HL-60 (cell line): ENCODE results near the gene MT2A.

Experiments
- DNase-seq, 2 experiments: peaks; one replicate each; pipeline ENCODE4 v3.0.0-alpha.2; 2010 to 2020; ENCODE audit warnings: low read depth in 1 of 2, low spot score in 1 of 2
- H3K27ac ChIP-seq: fragments of 250-450 bp; sonication (Bioruptor Pico); replicated peaks from 2 replicates; pipeline ENCODE4 v1.5.1; 2020; ENCODE audit warnings: mild to moderate bottlenecking, moderate library complexity
- H3K27me3 ChIP-seq: fragments of 250-450 bp; sonication (Bioruptor Pico); 2 replicates; pipeline ENCODE4 v1.5.1; 2021; ENCODE audit warnings: mild to moderate bottlenecking, moderate library complexity; ENCODE audit not compliant: insufficient read depth, poor library complexity, severe bottlenecking
- H3K4me3 ChIP-seq: replicated peaks from 2 replicates; pipeline ENCODE4 v1.5.1; 2011; ENCODE audit warnings: mild to moderate bottlenecking, control low read depth, low read length; ENCODE audit not compliant: insufficient read depth
- CTCF ChIP-seq: IDR thresholded peaks from one replicate; pipeline ENCODE4 v1.5.1; 2011; ENCODE audit warnings: low read length, control low read depth, inconsistent platforms; ENCODE audit not compliant: insufficient read depth
- GABPA ChIP-seq: IDR thresholded peaks from 2 replicates; pipeline ENCODE4 v1.6.1; 2012; ENCODE audit warnings: low read depth
- POLR2AphosphoS5 ChIP-seq: IDR thresholded peaks from 2 replicates; pipeline ENCODE4 v1.6.1; 2012; ENCODE audit warnings: low read depth
- REST ChIP-seq: IDR thresholded peaks from 2 replicates; pipeline ENCODE4 v1.6.1; 2012; ENCODE audit warnings: low read depth; ENCODE audit not compliant: insufficient replicate concordance
- SPI1 ChIP-seq: IDR thresholded peaks from 2 replicates; pipeline ENCODE4 v1.6.1; 2012; ENCODE audit warnings: low read depth, mild to moderate bottlenecking, borderline replicate concordance

The MT2A gene

DNA sequence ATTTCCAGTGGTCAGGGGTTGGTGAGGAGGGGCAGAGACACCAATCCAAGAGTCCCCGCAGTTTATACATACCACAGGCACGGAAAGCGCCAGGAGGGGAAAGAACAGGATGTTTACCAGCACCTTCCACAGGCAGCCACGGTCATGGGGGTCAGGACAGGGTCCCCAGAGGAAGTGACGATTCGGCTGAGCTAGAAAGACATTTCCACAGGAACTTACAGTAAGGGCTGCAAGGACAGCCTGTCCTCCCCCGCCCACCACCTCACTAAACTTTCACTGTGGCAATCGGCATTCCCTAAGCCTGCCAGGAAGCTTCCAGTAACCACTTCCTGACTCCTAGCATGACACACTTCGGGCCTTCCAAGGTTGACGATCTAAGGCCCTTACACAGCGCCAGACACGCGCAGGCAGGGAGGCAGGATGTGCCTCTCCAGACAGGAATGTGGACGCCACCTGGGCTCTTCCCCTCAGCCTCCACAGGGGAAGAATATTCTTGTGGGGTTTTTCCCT lies 1.2 kb upstream of the MT2A start:
- no peak overlapping the region for H3K27ac ChIP-seq
- TF ChIP-seq REST (no peak), CTCF (no peak), SPI1 (no peak), POLR2AphosphoS5 (no peak), GABPA (no peak)
- H3K4me3 ChIP-seq, result no peak overlapping the region
- no peaks in the 10 kb centered on the region for H3K27me3 ChIP-seq
- DNase-seq, result no peak

- TF ChIP-seq CTCF (no peak), GABPA (no peak), REST (no peak), POLR2AphosphoS5 (no peak), SPI1 (no peak)
- H3K4me3 ChIP-seq, result peak overlapping the region; percentile 32; the same call in 1 of the 2 replicates
- peak overlapping the region; percentile 67 for H3K27ac ChIP-seq
- H3K27me3 ChIP-seq, result no peaks in the 10 kb centered on the region
- no peak for DNase-seq
Measured at GRCh38 chr16:56607675-56608042, 725 bp upstream of the MT2A start.

DNA sequence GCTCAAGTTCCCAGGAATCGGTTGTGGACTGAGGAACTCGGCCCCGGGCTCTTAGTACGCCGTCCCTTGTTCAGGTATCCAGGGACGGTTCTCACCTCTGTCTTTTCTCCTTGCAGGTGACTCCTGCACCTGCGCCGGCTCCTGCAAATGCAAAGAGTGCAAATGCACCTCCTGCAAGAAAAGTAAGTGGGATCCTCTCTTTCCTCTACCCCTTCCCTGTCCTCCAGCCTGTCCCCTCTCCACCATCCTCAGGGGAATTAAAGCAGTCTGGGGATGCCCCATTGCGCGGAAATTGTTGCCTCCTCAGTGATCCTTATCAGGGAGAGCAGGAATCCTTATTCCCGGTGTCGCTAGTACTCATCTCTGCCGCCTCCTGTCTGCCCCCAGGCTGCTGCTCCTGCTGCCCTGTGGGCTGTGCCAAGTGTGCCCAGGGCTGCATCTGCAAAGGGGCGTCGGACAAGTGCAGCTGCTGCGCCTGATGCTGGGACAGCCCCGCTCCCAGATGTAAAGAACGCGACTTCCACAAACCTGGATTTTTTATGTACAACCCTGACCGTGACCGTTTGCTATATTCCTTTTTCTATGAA lies 585 bp downstream of the MT2A start:
- H3K27me3 ChIP-seq, result no peaks in the 10 kb centered on the region
- peak overlapping the region; percentile 69 for H3K27ac ChIP-seq

DNA sequence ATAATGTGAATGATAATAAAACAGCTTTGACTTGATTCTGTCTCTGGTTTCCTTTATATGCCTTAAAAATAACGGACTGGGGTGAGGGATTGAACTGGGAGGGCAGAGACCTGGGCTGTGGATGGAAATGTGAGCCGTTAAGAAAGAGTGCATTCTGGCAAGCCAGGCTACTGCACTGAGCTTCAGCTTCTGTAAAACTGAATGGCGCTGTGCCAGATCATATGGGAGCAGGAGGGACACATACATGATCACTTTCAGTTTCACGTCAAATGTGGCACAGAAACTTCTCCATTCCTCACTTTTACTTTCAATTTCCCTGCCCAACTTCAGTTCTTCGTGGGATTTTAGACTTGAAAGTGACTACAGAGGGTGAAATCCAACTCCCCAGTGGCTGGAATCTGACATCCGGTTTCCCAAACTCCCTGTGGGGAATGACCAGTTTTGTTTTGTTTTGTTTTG lies 1.1 kb downstream of the MT2A start:
- H3K4me3 ChIP-seq, result peak overlapping the region; percentile 60
- peak in 1 of 2 experiments; percentile 95 for DNase-seq
- TF ChIP-seq CTCF (no peak), GABPA (no peak), POLR2AphosphoS5 (peak; percentile 64), SPI1 (no peak)
- peak overlapping the region; percentile 69 for H3K27ac ChIP-seq
- H3K27me3 ChIP-seq, result no peaks in the 10 kb centered on the region

More for the DNA sequence above, 585 bp downstream of the MT2A start:
- TF ChIP-seq SPI1 (no peak), GABPA (no peak)
- peak overlapping the region; percentile 60 for H3K4me3 ChIP-seq
- no peak for DNase-seq
